Measurements from ENCODE around the gene KRTAP22-1. TPM values are rescaled to one million over a fixed set of nuclear protein-coding genes. Genes with fewer than 3 reads are reported as not detected.

The KRTAP22-1 gene
- total RNA-seq, 1 donor from 2014 or later = not detected

DNA sequence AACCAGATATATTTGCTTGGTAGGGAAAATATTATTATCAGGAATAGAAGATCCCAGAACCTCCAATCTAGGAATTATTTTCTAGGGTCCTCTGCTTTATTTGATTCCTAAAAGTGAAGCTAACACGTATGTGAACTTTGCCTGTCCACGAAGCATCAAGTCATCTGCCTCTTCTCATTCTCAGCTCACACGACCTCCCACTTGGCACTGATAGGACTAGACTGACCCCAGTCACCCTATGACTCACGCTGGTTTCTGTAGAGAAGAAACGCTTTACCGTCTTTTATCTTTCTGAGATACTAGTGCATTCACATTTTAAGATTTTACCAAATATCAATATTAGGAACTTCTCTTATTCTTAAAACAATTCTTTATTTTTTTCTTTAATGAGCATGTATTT, 37.8 kb upstream of the KRTAP22-1 start:
- Mint-ChIP-seq H3K9me3 (ENCODE audit: unreplicated experiment) (no peaks in the 10 kb centered on the region), H3K4me3 (ENCODE audit: unreplicated experiment) (no peak overlapping the region), H3K36me3 (ENCODE audit: low read depth, unreplicated experiment) (no peaks in the 10 kb centered on the region), H3K4me1 (ENCODE audit: unreplicated experiment) (peaks cover 7% of the 10 kb centered on the region), H3K27ac (ENCODE audit: unreplicated experiment) (no peak overlapping the region), H3K27me3 (ENCODE audit: unreplicated experiment) (peaks cover 2% of the 10 kb centered on the region)
- TF ChIP-seq, protein P1, sequence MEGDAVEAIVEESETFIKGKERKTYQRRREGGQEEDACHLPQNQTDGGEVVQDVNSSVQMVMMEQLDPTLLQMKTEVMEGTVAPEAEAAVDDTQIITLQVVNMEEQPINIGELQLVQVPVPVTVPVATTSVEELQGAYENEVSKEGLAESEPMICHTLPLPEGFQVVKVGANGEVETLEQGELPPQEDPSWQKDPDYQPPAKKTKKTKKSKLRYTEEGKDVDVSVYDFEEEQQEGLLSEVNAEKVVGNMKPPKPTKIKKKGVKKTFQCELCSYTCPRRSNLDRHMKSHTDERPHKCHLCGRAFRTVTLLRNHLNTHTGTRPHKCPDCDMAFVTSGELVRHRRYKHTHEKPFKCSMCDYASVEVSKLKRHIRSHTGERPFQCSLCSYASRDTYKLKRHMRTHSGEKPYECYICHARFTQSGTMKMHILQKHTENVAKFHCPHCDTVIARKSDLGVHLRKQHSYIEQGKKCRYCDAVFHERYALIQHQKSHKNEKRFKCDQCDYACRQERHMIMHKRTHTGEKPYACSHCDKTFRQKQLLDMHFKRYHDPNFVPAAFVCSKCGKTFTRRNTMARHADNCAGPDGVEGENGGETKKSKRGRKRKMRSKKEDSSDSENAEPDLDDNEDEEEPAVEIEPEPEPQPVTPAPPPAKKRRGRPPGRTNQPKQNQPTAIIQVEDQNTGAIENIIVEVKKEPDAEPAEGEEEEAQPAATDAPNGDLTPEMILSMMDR (IDR thresholded peaks at IDR 0.05; ENCODE audit: unreplicated experiment) = no peak
- DNase-seq (ENCODE audit: low spot score) = no peak

DNA sequence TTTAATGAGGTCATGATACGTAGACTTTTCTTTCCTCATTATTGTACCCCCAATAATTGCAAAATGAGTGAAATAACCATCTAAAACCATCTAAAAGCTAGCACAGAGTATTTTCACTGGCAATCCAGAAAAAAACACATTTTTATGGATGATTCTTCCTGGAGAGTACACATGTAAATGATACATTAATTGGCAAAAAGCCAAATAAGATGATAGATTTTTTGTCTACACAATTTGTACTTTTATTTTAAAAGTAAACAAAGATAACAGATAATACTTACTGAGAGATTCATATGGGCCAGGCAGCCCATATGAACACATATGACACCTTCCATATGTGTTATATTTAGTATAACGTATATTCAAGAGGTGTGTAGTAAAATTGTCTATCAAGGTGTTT, 37.3 kb upstream of the KRTAP22-1 start:
- H3K4me1 Mint-ChIP-seq (ENCODE audit: unreplicated experiment) = peaks cover 7% of the 10 kb centered on the region
- H3K4me3 Mint-ChIP-seq (ENCODE audit: unreplicated experiment) = no peak overlapping the region
- TF ChIP-seq, protein P1 (IDR thresholded peaks at IDR 0.05; ENCODE audit: unreplicated experiment) = no peak
- DNase-seq (ENCODE audit: low spot score) = no peak
- no peaks in the 10 kb centered on the region for H3K36me3 Mint-ChIP-seq (ENCODE audit: low read depth, unreplicated experiment)
- peaks cover 2% of the 10 kb centered on the region for H3K27me3 Mint-ChIP-seq (ENCODE audit: unreplicated experiment)
- no peaks in the 10 kb centered on the region for H3K9me3 Mint-ChIP-seq (ENCODE audit: unreplicated experiment)
- no peak overlapping the region for H3K27ac Mint-ChIP-seq (ENCODE audit: unreplicated experiment)

DNA sequence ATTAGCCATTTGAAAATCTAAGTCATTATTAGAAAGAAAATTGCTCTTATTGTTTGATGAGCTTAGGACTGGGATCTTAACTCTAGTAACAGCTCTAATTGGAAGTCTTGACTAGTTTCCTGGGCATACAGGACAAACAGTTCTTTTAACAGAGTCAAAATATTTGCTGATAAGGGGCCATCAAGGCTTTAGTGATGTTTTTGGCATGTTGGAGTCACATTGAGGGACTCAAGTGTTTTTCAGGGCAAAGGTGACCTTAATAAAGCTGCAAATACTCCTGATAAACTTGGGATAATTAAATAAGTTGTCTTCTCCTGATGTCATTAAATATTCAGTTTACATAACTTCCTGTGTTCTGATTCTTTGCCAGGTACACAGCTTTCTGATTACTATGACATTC, 33.3 kb upstream of the KRTAP22-1 start:
- H3K27ac Mint-ChIP-seq (ENCODE audit: unreplicated experiment) = no peak overlapping the region
- no peaks in the 10 kb centered on the region for H3K4me1 Mint-ChIP-seq (ENCODE audit: unreplicated experiment)
- TF ChIP-seq, protein P1 (IDR thresholded peaks at IDR 0.05; ENCODE audit: unreplicated experiment) = no peak
- H3K4me3 Mint-ChIP-seq (ENCODE audit: unreplicated experiment) = no peak overlapping the region
- no peaks in the 10 kb centered on the region for H3K9me3 Mint-ChIP-seq (ENCODE audit: unreplicated experiment)
- no peaks in the 10 kb centered on the region for H3K36me3 Mint-ChIP-seq (ENCODE audit: low read depth, unreplicated experiment)
- DNase-seq (ENCODE audit: low spot score) = no peak
- no peaks in the 10 kb centered on the region for H3K27me3 Mint-ChIP-seq (ENCODE audit: unreplicated experiment)

DNA sequence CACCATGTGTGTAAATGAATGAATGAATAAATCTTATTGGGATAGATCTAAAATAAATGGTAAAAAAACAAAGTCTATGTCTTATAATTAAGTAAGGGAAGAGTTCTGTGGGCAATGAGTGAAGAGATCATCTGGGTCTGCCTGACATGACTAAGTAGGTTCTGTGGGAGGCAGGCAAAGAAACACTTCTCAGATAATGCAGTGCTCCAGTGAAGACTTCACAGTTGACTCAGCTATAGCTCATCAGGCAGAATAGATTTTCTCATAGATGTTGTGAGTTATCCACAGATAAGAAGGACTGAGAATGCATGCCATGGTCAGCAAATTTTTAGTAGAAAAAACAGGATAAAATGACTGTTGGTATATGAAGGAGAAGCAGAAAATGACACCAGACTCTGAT, 23.1 kb upstream of the KRTAP22-1 start:
- no peak for DNase-seq (ENCODE audit: low spot score)
- Mint-ChIP-seq H3K36me3 (ENCODE audit: low read depth, unreplicated experiment) (no peaks in the 10 kb centered on the region), H3K4me1 (ENCODE audit: unreplicated experiment) (peaks cover 8% of the 10 kb centered on the region), H3K27ac (ENCODE audit: unreplicated experiment) (no peak overlapping the region), H3K9me3 (ENCODE audit: unreplicated experiment) (no peaks in the 10 kb centered on the region), H3K27me3 (ENCODE audit: unreplicated experiment) (no peaks in the 10 kb centered on the region), H3K4me3 (ENCODE audit: unreplicated experiment) (no peak overlapping the region)
- TF ChIP-seq, protein P1 (IDR thresholded peaks at IDR 0.05; ENCODE audit: unreplicated experiment) = no peak

DNA sequence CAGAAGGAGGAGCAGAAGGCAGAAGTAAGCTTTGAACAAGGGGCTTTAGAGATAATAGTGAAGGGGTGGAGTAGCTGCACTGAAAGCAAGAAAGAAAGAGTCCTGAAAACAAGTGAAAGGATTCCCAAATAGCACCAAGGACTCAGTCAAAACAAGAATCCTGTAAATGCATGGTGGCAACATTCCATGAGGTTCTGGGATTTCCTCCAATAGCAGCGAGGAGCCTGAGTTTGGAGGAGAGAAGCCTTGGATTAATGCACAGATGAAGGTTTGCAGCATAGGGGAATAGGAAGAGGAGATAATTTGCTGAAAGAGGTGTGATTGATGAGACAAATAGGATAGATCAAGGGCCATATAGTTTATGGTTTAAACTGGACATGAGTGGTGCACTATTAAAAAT, 21.5 kb upstream of the KRTAP22-1 start:
- no peak overlapping the region for H3K4me3 Mint-ChIP-seq (ENCODE audit: unreplicated experiment)

More for the DNA sequence above, 21.5 kb upstream of the KRTAP22-1 start:
- TF ChIP-seq, protein P1 (IDR thresholded peaks at IDR 0.05; ENCODE audit: unreplicated experiment) = no peak
- no peaks in the 10 kb centered on the region for H3K27me3 Mint-ChIP-seq (ENCODE audit: unreplicated experiment)
- DNase-seq (ENCODE audit: low spot score) = no peak
- no peaks in the 10 kb centered on the region for H3K36me3 Mint-ChIP-seq (ENCODE audit: low read depth, unreplicated experiment)
- H3K9me3 Mint-ChIP-seq (ENCODE audit: unreplicated experiment) = no peaks in the 10 kb centered on the region
- H3K27ac Mint-ChIP-seq (ENCODE audit: unreplicated experiment) = no peak overlapping the region
- peaks cover 8% of the 10 kb centered on the region for H3K4me1 Mint-ChIP-seq (ENCODE audit: unreplicated experiment)
